Endothelial cell of umbilical vein (primary cell): Measurements from ENCODE around the gene RBM5. TPM values are rescaled to one million over a fixed set of nuclear protein-coding genes. Genes with fewer than 3 reads are reported as not detected.

ENCODE experiments used
- BruUV-seq: library from RNA; stranded (reverse); fragments of 400-500 nt; replicated peaks from 2 replicates; lab custom pipeline; 2021; lab: Mats Ljungman, UMichigan
- CTCF ChIA-PET: fragments of 300-600, 350-600 bp; sonication (Branson Sonifier 250); formaldehyde crosslinking; loops from one replicate; lab custom pipeline; 2021; ENCODE audit warnings: antibody characterized with exemption, inconsistent platforms; lab: Charles Lee
- POLR2A ChIA-PET: fragments of 300-600, 350-600 bp; sonication (Branson Sonifier 250); formaldehyde crosslinking; loops from one replicate; lab custom pipeline; 2021; ENCODE audit warnings: antibody characterized with exemption, inconsistent platforms; lab: Charles Lee
- DNase-seq: peaks from one replicate; pipeline ENCODE4 v3.0.0-alpha.2; 2011; ENCODE audit warnings: low read depth, low spot score
- FAIRE-seq: peaks from 2 replicates; lab custom pipeline; 2011; peaks lifted over from hg19 to GRCh38; lab: Jason Lieb, UNC
- H2AFZ ChIP-seq: 2 replicates; pipeline ENCODE4 v1.6.0; 2012; ENCODE audit warnings: low read depth, low read length, control low read depth, inconsistent platforms
- H3K27ac ChIP-seq: 2 replicates; pipeline ENCODE4 v1.5.1; 2011; ENCODE audit warnings: low read depth, mild to moderate bottlenecking, control low read depth, low read length, moderate library complexity; ENCODE audit not compliant: insufficient read depth
- H3K27me3 ChIP-seq, 2 experiments: 2 replicates each; pipeline versions ENCODE4 v1.6.0 to v1.6.1; 2011; ENCODE audit warnings: low read length in 2 of 2, mixed read lengths in 1 of 2; ENCODE audit not compliant: control insufficient read depth in 2 of 2, insufficient read depth in 2 of 2
- H3K36me3 ChIP-seq, 2 experiments: 2 replicates in 1 of 2; 3 replicates in 1 of 2; pipeline ENCODE4 v1.5.1; 2011; ENCODE audit warnings: low read length in 2 of 2, mild to moderate bottlenecking in 1 of 2, moderate library complexity in 1 of 2; ENCODE audit not compliant: control insufficient read depth in 2 of 2, insufficient read depth in 2 of 2; ENCODE audit errors: extremely low read depth in 1 of 2
- H3K4me1 ChIP-seq: 3 replicates; pipeline ENCODE4 v1.5.1; 2011; ENCODE audit warnings: mild to moderate bottlenecking, low read length; ENCODE audit not compliant: control insufficient read depth, insufficient read depth; ENCODE audit errors: extremely low read depth
- H3K4me2 ChIP-seq: 2 replicates; pipeline ENCODE4 v1.6.1; 2011; ENCODE audit warnings: low read length, control low read depth, mixed read lengths; ENCODE audit not compliant: insufficient read depth
- H3K4me3 ChIP-seq, 3 experiments: fragments of 200-600 bp in 1 of 3; sonication (generic), shearing (Covaris generic) in 1 of 3; replicated peaks in 1 of 3; 2 replicates each; pipeline ENCODE4 v1.5.1; 2011 to 2016; ENCODE audit warnings: control low read depth in 3 of 3, low read length in 3 of 3, mild to moderate bottlenecking in 2 of 3, inconsistent platforms in 1 of 3, low read depth in 1 of 3, moderate library complexity in 1 of 3; ENCODE audit not compliant: insufficient read depth in 1 of 3
- H3K79me2 ChIP-seq: 2 replicates; pipeline ENCODE4 v1.6.0; 2012; ENCODE audit warnings: low read length, inconsistent platforms; ENCODE audit not compliant: control insufficient read depth, insufficient read depth
- H3K9ac ChIP-seq: replicated peaks from 2 replicates; pipeline ENCODE3; 2011; ENCODE audit warnings: low read length, control low read depth; ENCODE audit not compliant: insufficient read depth; ENCODE audit errors: extremely low read depth
- H3K9me1 ChIP-seq: replicated peaks from 3 replicates; pipeline ENCODE4 v1.6.0; 2011; ENCODE audit warnings: mild to moderate bottlenecking, low read length; ENCODE audit not compliant: control insufficient read depth, insufficient read depth; ENCODE audit errors: extremely low read depth
- H3K9me3 ChIP-seq: replicated peaks from 2 replicates; pipeline ENCODE4 v1.5.1; 2012; ENCODE audit warnings: low read length, inconsistent platforms; ENCODE audit not compliant: control insufficient read depth, insufficient read depth
- H4K20me1 ChIP-seq: replicated peaks from 2 replicates; pipeline ENCODE3; 2011; ENCODE audit warnings: mild to moderate bottlenecking, low read length; ENCODE audit not compliant: control insufficient read depth, insufficient read depth; ENCODE audit errors: extremely low read depth
- FOS ChIP-seq: IDR thresholded peaks from 2 replicates; pipeline ENCODE4 v1.6.1; 2011; ENCODE audit warnings: mild to moderate bottlenecking, low read length, moderate library complexity, borderline replicate concordance; ENCODE audit not compliant: insufficient read depth
- GATA2 ChIP-seq: IDR thresholded peaks from 2 replicates; pipeline ENCODE4 v1.7.0; 2011; ENCODE audit warnings: low read depth, mild to moderate bottlenecking, moderate library complexity, mixed read lengths, low read length; ENCODE audit not compliant: insufficient read length, insufficient read depth
- JUN ChIP-seq: IDR thresholded peaks from 2 replicates; pipeline ENCODE4 v1.6.1; 2011; ENCODE audit warnings: borderline replicate concordance, low read depth; ENCODE audit not compliant: insufficient read length, insufficient read depth
- POLR2A ChIP-seq: IDR thresholded peaks from 2 replicates; pipeline ENCODE4 v1.6.1; 2012; ENCODE audit warnings: low read depth, mild to moderate bottlenecking, control low read depth, low read length
- dilution Hi-C: fragments of 300-500 bp; cut with MboI; formaldehyde crosslinking; loops from one replicate; pipeline ENCODE4 v1.15.0; 2019; ENCODE audit warnings: low sequenced_read_pairs; ENCODE audit not compliant: extremely low pct_ligation_motif_present
- intact Hi-C: fragments of 100-400 bp; cut with micrococcal nuclease; formaldehyde crosslinking; loops from one replicate; pipeline ENCODE4 v1.10.0; 2022
- polyA plus RNA-seq, 4 experiments: library from polyadenylated mRNA; depleted of rRNA in 3 of 4; stranded (reverse) in 3 of 4; unstranded in 1 of 4; fragments of >200 nt; gene quantifications; 2 replicates each; pipeline versions ENCODE4 v1.2.1 to v1.2.3, GENCODE V29; 2011 to 2012; ENCODE audit warnings: missing spikeins in 1 of 4
- total RNA-seq: library from RNA; stranded (reverse); gene quantifications from 2 replicates; pipeline ENCODE4 v1.2.3, GENCODE V29; 2021

The RBM5 gene
- total and polyA plus RNA-seq, 2 donors (not counting 3 experiments of a cell fraction or from before 2014, with no cell fraction given), result 190 to 218 TPM

- no TSS peak for BruUV-seq
- no peak overlapping the region for H2AFZ ChIP-seq
- H3K9ac ChIP-seq, result no peak overlapping the region
- no peaks in the 10 kb centered on the region for H3K27me3 ChIP-seq
- intact Hi-C loops (loop anchor here (2.0 to 10.0 kb wide), 2 partner anchors 19 to 145 kb away; partner anchors contain the start of gene SEMA3B), dilution Hi-C loops (loop anchor here (10.0 kb wide), 1 partner anchor 65 kb away; no protein-coding TSS in a partner anchor)
- H3K79me2 ChIP-seq, result no peaks in the 10 kb centered on the region
- no peaks in the 10 kb centered on the region for H4K20me1 ChIP-seq
- CTCF ChIA-PET, result interaction anchor here (0.6 to 6.3 kb wide), 11 partner anchors 12 to 106 kb away, joined by 4 to 177 read pairs (median 5); partner anchors contain the start of gene GNAT1
- H3K36me3 ChIP-seq, result peaks cover 25 to 43% of the 10 kb centered on the region in 2 experiments
- H3K27ac ChIP-seq, result no peak overlapping the region
- TF ChIP-seq FOS (no peak), JUN (no peak), POLR2A (no peak)
- POLR2A ChIA-PET, result no interaction called here
- no peak overlapping the region for H3K4me2 ChIP-seq
- H3K9me1 ChIP-seq, result no peaks in the 10 kb centered on the region
- no peak for DNase-seq
- H3K9me3 ChIP-seq, result no peaks in the 10 kb centered on the region
- no peak for FAIRE-seq
- no peak overlapping the region for H3K4me3 ChIP-seq
- peaks cover 5% of the 10 kb centered on the region for H3K4me1 ChIP-seq
Observed at GRCh38 chr3:50119786-50120185, 31.1 kb downstream of the RBM5 start.

GRCh38 chr3:50120364-50121071 lies 31.8 kb downstream of the RBM5 start:
- peaks cover 19 to 37% of the 10 kb centered on the region in 2 experiments for H3K36me3 ChIP-seq
- no peaks in the 10 kb centered on the region for H3K79me2 ChIP-seq
- POLR2A ChIA-PET, result no interaction called here
- TF ChIP-seq FOS, result no peak
- TF ChIP-seq POLR2A, result no peak
- no peak for TF ChIP-seq JUN
- TF ChIP-seq GATA2, result no peak
- no peaks in the 10 kb centered on the region for H4K20me1 ChIP-seq
- FAIRE-seq, result no peak
- H3K9me1 ChIP-seq, result no peaks in the 10 kb centered on the region
- no TSS peak for BruUV-seq
- H3K9ac ChIP-seq, result no peak overlapping the region
- CTCF ChIA-PET, result interaction anchor here (0.6 to 6.3 kb wide), 15 partner anchors 13 to 1240 kb away, joined by 3 to 177 read pairs (median 5); partner anchors contain the start of gene GNAT1
- intact Hi-C loops (loop anchor here (1.0 to 10.0 kb wide), 5 partner anchors 18 to 144 kb away; partner anchors contain the start of gene SEMA3B), dilution Hi-C loops (no loop called here)
- no peak overlapping the region for H3K27ac ChIP-seq
- peaks cover 7% of the 10 kb centered on the region for H3K4me1 ChIP-seq
- DNase-seq, result no peak
- H3K4me3 ChIP-seq, result no peak overlapping the region
- H3K27me3 ChIP-seq, result no peaks in the 10 kb centered on the region
- H2AFZ ChIP-seq, result no peak overlapping the region
- H3K4me2 ChIP-seq, result no peak overlapping the region
- H3K9me3 ChIP-seq, result no peaks in the 10 kb centered on the region
